Trophoblast cell (in vitro differentiated cells and primary cell): Measurements from ENCODE around the gene BOLA2B.

Source experiments
- DNase-seq, 2 donors: peaks; one replicate each; pipeline ENCODE4 v3.0.0-alpha.2; 2016
- H2AFZ ChIP-seq: 2 replicates; pipeline ENCODE4 v1.6.1; 2013; ENCODE audit warnings: low read length, moderate library complexity, mild to moderate bottlenecking; ENCODE audit not compliant: insufficient read depth, poor library complexity
- H2AK5ac ChIP-seq: 2 replicates; pipeline ENCODE4 v1.6.1; 2013; ENCODE audit warnings: mild to moderate bottlenecking, low read length
- H2BK120ac ChIP-seq: 2 replicates; pipeline ENCODE4 v1.6.1; 2013; ENCODE audit warnings: low read length, mild to moderate bottlenecking, moderate library complexity; ENCODE audit not compliant: insufficient read depth, poor library complexity
- H2BK12ac ChIP-seq: 2 replicates; pipeline ENCODE4 v1.6.1; 2013; ENCODE audit warnings: mild to moderate bottlenecking, low read length, moderate library complexity
- H2BK5ac ChIP-seq: 2 replicates; pipeline ENCODE4 v1.6.1; 2013; ENCODE audit warnings: low read length, low read depth, moderate library complexity, mild to moderate bottlenecking; ENCODE audit not compliant: poor library complexity
- H3K14ac ChIP-seq: 2 replicates; pipeline ENCODE4 v1.6.1; 2013; ENCODE audit warnings: mild to moderate bottlenecking, low read length
- H3K18ac ChIP-seq: 2 replicates; pipeline ENCODE4 v1.6.1; 2013; ENCODE audit warnings: mild to moderate bottlenecking, low read length
- H3K23ac ChIP-seq: 2 replicates; pipeline ENCODE4 v1.6.1; 2013; ENCODE audit warnings: low read length
- H3K27ac ChIP-seq: 2 replicates; pipeline ENCODE4 v1.5.1; 2013; ENCODE audit warnings: low read depth, mild to moderate bottlenecking, inconsistent platforms, low read length, moderate library complexity
- H3K27me3 ChIP-seq: 2 replicates; pipeline ENCODE4 v1.6.1; 2013; ENCODE audit warnings: inconsistent platforms, mild to moderate bottlenecking, low read length, moderate library complexity; ENCODE audit not compliant: insufficient read depth
- H3K36me3 ChIP-seq, 2 experiments: 1 replicate in 1 of 2; 2 replicates in 1 of 2; pipeline ENCODE4 v1.6.1; 2013; ENCODE audit warnings: low read length in 2 of 2, mild to moderate bottlenecking in 2 of 2, moderate library complexity in 1 of 2; ENCODE audit not compliant: insufficient read depth in 2 of 2, control insufficient read depth in 1 of 2
- H3K4ac ChIP-seq: 2 replicates; pipeline ENCODE4 v1.6.1; 2013; ENCODE audit warnings: low read depth, mild to moderate bottlenecking, low read length, moderate library complexity
- H3K4me1 ChIP-seq, 2 experiments: 1 replicate in 1 of 2; 2 replicates in 1 of 2; pipeline ENCODE4 v1.6.1; 2013; ENCODE audit warnings: low read length in 2 of 2, mild to moderate bottlenecking in 2 of 2, moderate library complexity in 1 of 2; ENCODE audit not compliant: insufficient read depth in 2 of 2, control insufficient read depth in 1 of 2
- H3K4me2 ChIP-seq: 2 replicates; pipeline ENCODE4 v1.6.1; 2013; ENCODE audit warnings: inconsistent platforms, mild to moderate bottlenecking, low read length, moderate library complexity
- H3K4me3 ChIP-seq: 2 replicates; pipeline ENCODE4 v1.5.1; 2013; ENCODE audit warnings: mild to moderate bottlenecking, low read depth, low read length, inconsistent platforms
- H3K79me1 ChIP-seq: one replicate; pipeline ENCODE4 v1.6.1; 2013; ENCODE audit warnings: low read length
- H3K79me2 ChIP-seq: 2 replicates; pipeline ENCODE4 v1.6.1; 2013; ENCODE audit warnings: low read length, mild to moderate bottlenecking; ENCODE audit not compliant: control insufficient read depth, insufficient read depth, poor library complexity
- H3K9ac ChIP-seq: 2 replicates; pipeline ENCODE4 v1.6.1; 2013; ENCODE audit warnings: mild to moderate bottlenecking, low read length
- H3K9me3 ChIP-seq: 2 replicates; pipeline ENCODE4 v1.6.1; 2013; ENCODE audit warnings: low read depth, mild to moderate bottlenecking, control low read depth, inconsistent platforms, low read length; ENCODE audit not compliant: insufficient read depth
- H4K12ac ChIP-seq: 2 replicates; pipeline ENCODE4 v1.6.1; 2013; ENCODE audit warnings: low read depth, mild to moderate bottlenecking, low read length, moderate library complexity
- H4K8ac ChIP-seq: 2 replicates; pipeline ENCODE4 v1.6.1; 2013; ENCODE audit warnings: low read depth, mild to moderate bottlenecking, low read length, moderate library complexity
- H4K91ac ChIP-seq: one replicate; pipeline ENCODE4 v1.6.1; 2013; ENCODE audit warnings: low read depth, mild to moderate bottlenecking, low read length, moderate library complexity
- WGBS: extraction: QIAGEN DNeasy Blood & Tissue Kit; methylation state at CpG from one replicate; pipeline ENCODE4 v1.1.7; 2013; ENCODE audit warnings: missing lambda C conversion rate; ENCODE audit not compliant: insufficient read length, insufficient coverage; ENCODE audit errors: extremely low coverage; 5-methylcytosine and 5-hydroxymethylcytosine counted together

Gene BOLA2B

DNA sequence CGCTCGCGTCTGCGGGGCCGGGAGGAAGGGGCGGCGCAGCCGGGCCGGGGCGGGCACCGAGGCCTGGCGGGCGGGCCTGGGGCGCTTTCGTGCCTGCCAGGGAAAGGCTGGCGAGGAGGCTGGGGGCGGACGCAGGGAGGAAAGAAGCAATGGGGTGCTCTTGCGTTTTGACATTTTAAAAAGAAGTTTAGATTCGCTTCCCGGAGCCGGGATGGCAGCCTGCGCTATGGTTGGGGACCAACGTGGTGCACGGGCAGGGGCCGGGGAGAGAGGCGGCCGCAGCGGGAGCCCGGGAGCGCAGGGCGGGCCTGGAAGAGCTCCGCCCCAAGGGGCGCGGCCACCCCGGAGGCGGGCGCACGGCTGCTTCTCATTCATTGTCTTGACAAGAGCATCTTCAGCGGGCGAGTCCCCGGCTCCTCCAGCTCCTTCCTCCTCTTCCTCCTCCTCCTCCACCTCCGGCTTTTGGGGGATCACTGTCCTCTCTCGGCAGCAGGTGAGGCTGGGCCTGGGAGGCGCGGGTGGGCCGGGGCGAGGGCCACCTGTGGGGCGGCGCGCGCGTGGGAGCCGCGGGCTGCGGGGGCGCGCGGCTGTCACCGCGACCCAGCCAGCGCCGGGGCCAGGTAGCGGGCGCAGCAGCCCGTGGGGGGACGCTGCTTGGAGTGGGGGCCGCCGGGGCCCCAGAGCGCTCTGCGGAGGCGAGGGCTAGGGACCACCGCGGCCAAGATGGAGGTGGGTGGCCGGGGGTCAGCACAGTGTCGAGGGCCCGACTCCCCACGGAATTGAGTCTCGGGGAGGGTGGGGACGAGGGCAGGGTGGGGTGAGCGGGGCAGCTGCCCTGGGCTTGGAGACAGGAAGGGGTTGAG is 10.0 kb downstream of the BOLA2B start, which contains the start of gene CORO1A:
Gene CORO1A, plus strand, starts transcription at position 370 of the 863 bp plus-strand sequence. CDS start 1,608 bp downstream, outside the sequence.
- Histone ChIP-seq H3K4me2 (peak within 1 kb of the TSS; percentile 90), H3K18ac (no peak within 1 kb of the TSS), H2BK120ac (no peak within 1 kb of the TSS), H2BK5ac (no peak within 1 kb of the TSS), H2AFZ (peak within 1 kb of the TSS; percentile 33), H3K23ac (no peak within 1 kb of the TSS), H3K27ac (no peak within 1 kb of the TSS), H3K9ac (no peak within 1 kb of the TSS), H3K4me3 (peak within 1 kb of the TSS; percentile 72), H4K91ac (no peak within 1 kb of the TSS), H2AK5ac (no peak within 1 kb of the TSS), H4K8ac (peak within 1 kb of the TSS; percentile 45), H3K36me3 (no peaks in the 10 kb centered on the region), H4K12ac (peak within 1 kb of the TSS; percentile 31), H3K79me2 (no peaks in the 10 kb centered on the region), H3K4me1 (peaks cover 3 to 9% of the 10 kb centered on the region in 2 experiments), H3K79me1 (no peaks in the 10 kb centered on the region), H3K27me3 (no peaks in the 10 kb centered on the region), H3K4ac (no peak within 1 kb of the TSS), H3K14ac (no peak within 1 kb of the TSS), H2BK12ac (no peak within 1 kb of the TSS), H3K9me3 (peaks cover 3% of the 10 kb centered on the region)
- no CpG with 5 or more reads among the region's 81 CpGs for WGBS
- peak; percentile 79 to 92 for DNase-seq

DNA sequence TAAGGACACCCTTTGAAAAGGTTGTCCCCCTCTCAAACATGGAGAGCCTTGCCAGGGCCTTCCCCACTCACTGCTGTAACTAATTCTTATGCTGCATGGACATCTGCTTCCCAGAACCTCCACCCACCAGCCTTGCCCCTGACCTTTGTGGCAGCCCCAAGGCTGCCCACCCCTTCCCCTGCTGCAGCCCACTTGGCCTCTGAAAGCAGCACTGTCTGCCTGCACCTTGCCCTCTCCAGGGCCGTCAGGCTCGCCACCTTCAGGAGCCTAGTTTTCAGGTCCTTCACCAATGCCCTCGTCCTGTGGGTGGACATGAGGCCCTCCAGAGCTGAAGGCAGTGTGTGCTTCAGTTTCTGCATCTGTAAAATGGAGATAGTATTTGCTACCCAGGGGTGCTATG is 12.7 kb downstream of the BOLA2B start:
- H3K14ac ChIP-seq: no peak overlapping the region

DNA sequence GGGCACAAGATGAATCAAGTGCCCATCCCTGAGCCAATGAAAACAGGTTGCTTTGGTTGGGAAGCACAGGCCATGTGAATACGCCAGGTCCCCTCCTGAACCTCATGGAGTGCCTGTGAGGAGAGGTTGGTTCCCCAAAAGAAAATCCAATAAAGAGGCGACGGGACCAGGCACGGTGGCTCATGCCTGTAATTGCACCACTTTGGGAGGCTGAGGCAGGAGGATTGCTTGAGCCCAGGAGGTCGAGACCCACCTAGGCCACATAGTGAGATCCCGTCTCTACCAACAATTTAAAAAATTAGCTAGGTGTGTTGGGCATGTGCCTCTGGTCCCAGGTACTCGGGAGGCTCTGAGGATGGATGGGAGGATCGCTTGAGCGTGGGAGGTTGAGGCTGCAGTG is 13.5 kb downstream of the BOLA2B start:
- Histone ChIP-seq H2AFZ (no peak overlapping the region), H3K18ac (no peak overlapping the region), H3K4me3 (no peak overlapping the region), H3K9me3 (peaks cover 4% of the 10 kb centered on the region), H3K4me2 (no peak overlapping the region), H3K79me1 (no peaks in the 10 kb centered on the region), H3K23ac (no peak overlapping the region), H3K36me3 (no peaks in the 10 kb centered on the region), H2BK5ac (no peak overlapping the region), H3K14ac (no peak overlapping the region), H3K4me1 (peaks cover 3 to 9% of the 10 kb centered on the region in 2 experiments), H4K91ac (no peak overlapping the region), H3K9ac (no peak overlapping the region), H4K12ac (no peak overlapping the region), H4K8ac (no peak overlapping the region), H2BK12ac (no peak overlapping the region), H2BK120ac (no peak overlapping the region), H3K79me2 (no peaks in the 10 kb centered on the region), H2AK5ac (no peak overlapping the region), H3K27me3 (no peaks in the 10 kb centered on the region), H3K27ac (no peak overlapping the region), H3K4ac (no peak overlapping the region)
- no CpG with 5 or more reads among the region's 9 CpGs for WGBS
- DNase-seq: no peak

More for the DNA sequence above, 12.7 kb downstream of the BOLA2B start:
- Histone ChIP-seq H2AK5ac (no peak overlapping the region), H3K36me3 (no peaks in the 10 kb centered on the region), H3K4me1 (peaks cover 3 to 9% of the 10 kb centered on the region in 2 experiments), H3K23ac (no peak overlapping the region), H2BK12ac (no peak overlapping the region), H3K4me3 (no peak overlapping the region), H2BK5ac (no peak overlapping the region), H2AFZ (no peak overlapping the region), H3K27me3 (no peaks in the 10 kb centered on the region), H3K4me2 (no peak overlapping the region), H2BK120ac (no peak overlapping the region), H4K8ac (no peak overlapping the region), H3K18ac (no peak overlapping the region), H4K12ac (no peak overlapping the region), H3K79me1 (no peaks in the 10 kb centered on the region), H4K91ac (no peak overlapping the region), H3K4ac (no peak overlapping the region), H3K9me3 (peaks cover 4% of the 10 kb centered on the region), H3K27ac (no peak overlapping the region), H3K79me2 (no peaks in the 10 kb centered on the region), H3K9ac (no peak overlapping the region)
- no CpG with 5 or more reads among the region's 3 CpGs for WGBS
- no peak for DNase-seq

DNA sequence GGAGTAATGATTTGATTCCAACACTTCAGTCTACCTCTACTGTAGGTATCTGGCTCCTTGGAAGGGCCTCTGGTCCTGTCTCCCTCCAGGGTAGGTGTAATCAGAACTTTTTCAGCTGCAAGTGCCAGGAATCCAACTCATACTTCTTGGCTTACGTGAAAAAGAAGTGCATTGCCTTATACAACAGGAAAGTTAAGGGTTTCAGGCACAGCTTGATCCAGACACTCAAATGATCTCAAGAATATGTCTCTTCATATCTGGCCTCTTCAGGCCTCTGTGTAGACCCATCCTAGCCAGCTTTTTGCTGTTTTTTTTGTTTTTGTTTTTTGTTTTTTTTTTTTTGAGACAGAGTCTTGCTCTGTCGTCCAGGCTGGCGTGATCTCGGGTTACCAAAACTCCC is 14.3 kb downstream of the BOLA2B start:
- Histone ChIP-seq H3K4me2 (no peak overlapping the region), H3K23ac (no peak overlapping the region), H3K4me3 (no peak overlapping the region), H3K27me3 (no peaks in the 10 kb centered on the region), H2AFZ (no peak overlapping the region), H3K27ac (no peak overlapping the region), H3K9ac (no peak overlapping the region), H4K8ac (no peak overlapping the region), H3K79me2 (no peaks in the 10 kb centered on the region), H2BK12ac (no peak overlapping the region), H3K36me3 (no peaks in the 10 kb centered on the region), H3K14ac (no peak overlapping the region), H3K79me1 (no peaks in the 10 kb centered on the region), H3K9me3 (peaks cover 3% of the 10 kb centered on the region), H4K12ac (no peak overlapping the region), H3K4me1 (peaks cover 3 to 9% of the 10 kb centered on the region in 2 experiments), H2AK5ac (no peak overlapping the region), H3K4ac (no peak overlapping the region), H2BK120ac (no peak overlapping the region), H2BK5ac (no peak overlapping the region), H3K18ac (no peak overlapping the region), H4K91ac (no peak overlapping the region)
- no CpG with 5 or more reads among the region's 4 CpGs for WGBS
- DNase-seq: peak in 1 of 2 donors; percentile 22
